ENCODE measurements around the gene MRAS. TPM values are rescaled to one million over a fixed set of nuclear protein-coding genes. Genes with fewer than 3 reads are reported as not detected.

The MRAS gene
- polyA plus RNA-seq, 1 experiment = 58.3 TPM

- ChIA-PET POLR2A (no interaction called here), CTCF (interaction anchor here (1.0 to 1.5 kb wide), 2 partner anchors 20 to 485 kb away, joined by 3 to 4 read pairs; no protein-coding TSS in a partner anchor)
- peaks cover 62% of the 10 kb centered on the region for H3K27me3 ChIP-seq (ENCODE audit: control insufficient read depth, insufficient read depth, low read length)
- TF ChIP-seq, protein P1, sequence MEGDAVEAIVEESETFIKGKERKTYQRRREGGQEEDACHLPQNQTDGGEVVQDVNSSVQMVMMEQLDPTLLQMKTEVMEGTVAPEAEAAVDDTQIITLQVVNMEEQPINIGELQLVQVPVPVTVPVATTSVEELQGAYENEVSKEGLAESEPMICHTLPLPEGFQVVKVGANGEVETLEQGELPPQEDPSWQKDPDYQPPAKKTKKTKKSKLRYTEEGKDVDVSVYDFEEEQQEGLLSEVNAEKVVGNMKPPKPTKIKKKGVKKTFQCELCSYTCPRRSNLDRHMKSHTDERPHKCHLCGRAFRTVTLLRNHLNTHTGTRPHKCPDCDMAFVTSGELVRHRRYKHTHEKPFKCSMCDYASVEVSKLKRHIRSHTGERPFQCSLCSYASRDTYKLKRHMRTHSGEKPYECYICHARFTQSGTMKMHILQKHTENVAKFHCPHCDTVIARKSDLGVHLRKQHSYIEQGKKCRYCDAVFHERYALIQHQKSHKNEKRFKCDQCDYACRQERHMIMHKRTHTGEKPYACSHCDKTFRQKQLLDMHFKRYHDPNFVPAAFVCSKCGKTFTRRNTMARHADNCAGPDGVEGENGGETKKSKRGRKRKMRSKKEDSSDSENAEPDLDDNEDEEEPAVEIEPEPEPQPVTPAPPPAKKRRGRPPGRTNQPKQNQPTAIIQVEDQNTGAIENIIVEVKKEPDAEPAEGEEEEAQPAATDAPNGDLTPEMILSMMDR (IDR thresholded peaks at IDR 0.05; ENCODE audit: low read depth, low read length) = no peak
- H3K4me3 ChIP-seq (ENCODE audit: low read depth, low read length) = no peak overlapping the region
- DNase-seq (ENCODE audit: low read depth, low spot score) = no peak
- peaks cover 11% of the 10 kb centered on the region for H3K9me3 ChIP-seq (ENCODE audit: control insufficient read depth, insufficient read depth, low read length)
- H3K27ac ChIP-seq (ENCODE audit: low read depth, low read length) = no peak overlapping the region
These were observed 88.9 kb downstream of the MRAS start for GRCh38 chr3:138437281-138437680.

- Histone ChIP-seq H3K27me3 (ENCODE audit: control insufficient read depth, insufficient read depth, low read length) (peaks cover 54% of the 10 kb centered on the region), H3K27ac (ENCODE audit: low read depth, low read length) (no peak overlapping the region), H3K9me3 (ENCODE audit: control insufficient read depth, insufficient read depth, low read length) (peaks cover 8% of the 10 kb centered on the region), H3K4me3 (ENCODE audit: low read depth, low read length) (no peak overlapping the region)
- ChIA-PET CTCF (interaction anchor here (3.1 kb wide), 1 partner anchor 21 kb away, joined by 19 read pairs; no protein-coding TSS in a partner anchor), POLR2A (no interaction called here)
- TF ChIP-seq, protein P1 (IDR thresholded peaks at IDR 0.05; ENCODE audit: low read depth, low read length) = no peak
- no peak for DNase-seq (ENCODE audit: low read depth, low spot score)
These were observed 90.5 kb downstream of the MRAS start for GRCh38 chr3:138438896-138439295.

GRCh38 chr3:138439646-138440045 lies 91.3 kb downstream of the MRAS start:
- CTCF ChIA-PET = interaction anchor here (1.2 to 3.1 kb wide), 2 partner anchors 21 to 484 kb away, joined by 3 to 19 read pairs; no protein-coding TSS in a partner anchor

DNA sequence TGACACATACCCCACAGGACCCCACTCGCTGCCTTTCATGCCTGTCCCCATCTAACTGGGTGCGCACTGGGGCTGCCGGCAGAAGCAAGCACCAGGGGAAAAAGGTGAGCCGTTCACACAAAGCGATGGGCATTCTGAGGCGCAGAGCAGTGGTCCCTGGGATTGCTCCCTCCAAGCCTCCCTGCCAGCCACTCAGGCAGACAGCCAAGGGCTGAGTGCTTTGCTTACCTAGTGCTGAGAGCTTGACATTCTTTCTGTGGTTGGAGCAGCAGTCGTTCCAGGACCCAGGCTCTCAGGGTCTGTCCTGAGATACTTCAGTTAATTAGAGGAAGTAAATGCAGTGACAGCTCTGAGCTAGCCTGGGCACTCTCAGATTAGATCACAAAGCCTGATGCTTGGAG lies 91.7 kb downstream of the MRAS start:
- H3K9me3 ChIP-seq (ENCODE audit: control insufficient read depth, insufficient read depth, low read length) = peaks cover 3% of the 10 kb centered on the region; the same call in 1 of the 2 replicates
- no peak overlapping the region for H3K4me3 ChIP-seq (ENCODE audit: low read depth, low read length)
- H3K27me3 ChIP-seq (ENCODE audit: control insufficient read depth, insufficient read depth, low read length) = peaks cover 42% of the 10 kb centered on the region
- no peak overlapping the region for H3K27ac ChIP-seq (ENCODE audit: low read depth, low read length)
- TF ChIP-seq, protein P1 (IDR thresholded peaks at IDR 0.05; ENCODE audit: low read depth, low read length) = no peak
- ChIA-PET POLR2A (no interaction called here), CTCF (interaction anchor here (1.2 to 3.1 kb wide), 2 partner anchors 22 to 483 kb away, joined by 3 to 19 read pairs; no protein-coding TSS in a partner anchor)
- DNase-seq (ENCODE audit: low read depth, low spot score) = no peak

More at GRCh38 chr3:138439646-138440045, 91.3 kb downstream of the MRAS start:
- POLR2A ChIA-PET = no interaction called here
- DNase-seq (ENCODE audit: low read depth, low spot score) = no peak
- Histone ChIP-seq H3K4me3 (ENCODE audit: low read depth, low read length) (no peak overlapping the region), H3K9me3 (ENCODE audit: control insufficient read depth, insufficient read depth, low read length) (peaks cover 3% of the 10 kb centered on the region; the same call in 1 of the 2 replicates), H3K27me3 (ENCODE audit: control insufficient read depth, insufficient read depth, low read length) (peaks cover 46% of the 10 kb centered on the region), H3K27ac (ENCODE audit: low read depth, low read length) (no peak overlapping the region)
- TF ChIP-seq, protein P1 (IDR thresholded peaks at IDR 0.05; ENCODE audit: low read depth, low read length) = no peak

DNA sequence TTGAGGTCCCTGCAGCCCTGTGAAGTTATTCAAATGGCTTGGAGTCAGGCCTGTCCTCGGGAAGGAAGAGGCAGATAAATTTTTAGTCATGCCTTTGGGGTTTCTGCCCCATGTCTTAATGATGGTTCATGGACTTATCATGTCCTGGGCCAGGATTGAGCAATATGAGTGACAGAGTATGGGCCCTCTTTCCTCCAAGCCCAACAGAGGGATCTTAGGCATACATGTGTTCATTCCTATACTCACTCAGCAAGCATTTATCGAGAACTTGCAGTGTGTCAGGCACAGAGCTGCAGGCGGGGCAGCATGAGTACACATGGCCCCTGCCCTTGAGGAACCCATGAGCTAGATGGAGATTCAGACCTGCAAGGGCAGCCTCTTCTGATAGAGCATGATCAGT lies 92.2 kb downstream of the MRAS start:
- peaks cover 3% of the 10 kb centered on the region; the same call in 1 of the 2 replicates for H3K9me3 ChIP-seq (ENCODE audit: control insufficient read depth, insufficient read depth, low read length)
- TF ChIP-seq, protein P1 (IDR thresholded peaks at IDR 0.05; ENCODE audit: low read depth, low read length) = no peak
- ChIA-PET POLR2A (no interaction called here), CTCF (interaction anchor here (1.1 to 3.1 kb wide), 4 partner anchors 9 to 483 kb away, joined by 3 to 19 read pairs (median 4); no protein-coding TSS in a partner anchor)
- DNase-seq (ENCODE audit: low read depth, low spot score) = no peak
- H3K4me3 ChIP-seq (ENCODE audit: low read depth, low read length) = no peak overlapping the region
- H3K27ac ChIP-seq (ENCODE audit: low read depth, low read length) = no peak overlapping the region
- peaks cover 37% of the 10 kb centered on the region for H3K27me3 ChIP-seq (ENCODE audit: control insufficient read depth, insufficient read depth, low read length)
